ENCODE results near the gene GBX2. TPM values are rescaled to one million over a fixed set of nuclear protein-coding genes. Genes with fewer than 3 reads are reported as not detected.

Gene GBX2
- not detected for total RNA-seq

- Histone ChIP-seq H3K9me3 (no peaks in the 10 kb centered on the region), H3K4me1 (peaks cover 22 to 26% of the 10 kb centered on the region in 2 donors), H3K36me3 (no peaks in the 10 kb centered on the region), H3K27me3 (peaks cover 57% of the 10 kb centered on the region), H3K27ac (no peak within 1 kb of the TSS), H3K4me3 (peak within 1 kb of the TSS; percentile 58 to 65)
- intact Hi-C loops (cut with DNase I): no loop called here
- TF ChIP-seq, protein P1, sequence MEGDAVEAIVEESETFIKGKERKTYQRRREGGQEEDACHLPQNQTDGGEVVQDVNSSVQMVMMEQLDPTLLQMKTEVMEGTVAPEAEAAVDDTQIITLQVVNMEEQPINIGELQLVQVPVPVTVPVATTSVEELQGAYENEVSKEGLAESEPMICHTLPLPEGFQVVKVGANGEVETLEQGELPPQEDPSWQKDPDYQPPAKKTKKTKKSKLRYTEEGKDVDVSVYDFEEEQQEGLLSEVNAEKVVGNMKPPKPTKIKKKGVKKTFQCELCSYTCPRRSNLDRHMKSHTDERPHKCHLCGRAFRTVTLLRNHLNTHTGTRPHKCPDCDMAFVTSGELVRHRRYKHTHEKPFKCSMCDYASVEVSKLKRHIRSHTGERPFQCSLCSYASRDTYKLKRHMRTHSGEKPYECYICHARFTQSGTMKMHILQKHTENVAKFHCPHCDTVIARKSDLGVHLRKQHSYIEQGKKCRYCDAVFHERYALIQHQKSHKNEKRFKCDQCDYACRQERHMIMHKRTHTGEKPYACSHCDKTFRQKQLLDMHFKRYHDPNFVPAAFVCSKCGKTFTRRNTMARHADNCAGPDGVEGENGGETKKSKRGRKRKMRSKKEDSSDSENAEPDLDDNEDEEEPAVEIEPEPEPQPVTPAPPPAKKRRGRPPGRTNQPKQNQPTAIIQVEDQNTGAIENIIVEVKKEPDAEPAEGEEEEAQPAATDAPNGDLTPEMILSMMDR (IDR thresholded peaks at IDR 0.05): no peak
- DNase-seq (ENCODE audit: low spot score in 2 of 2): no peak
These were observed at the start of gene GBX2 for GRCh38 chr2:236168110-236169080. Gene GBX2 (minus strand): TSS chr2:236168386. CDS start chr2:236167971, 415 bp downstream.

GRCh38 chr2:236217926-236218325 lies 49.7 kb upstream of the GBX2 start:
- TF ChIP-seq, protein P1 (IDR thresholded peaks at IDR 0.05): no peak

DNA sequence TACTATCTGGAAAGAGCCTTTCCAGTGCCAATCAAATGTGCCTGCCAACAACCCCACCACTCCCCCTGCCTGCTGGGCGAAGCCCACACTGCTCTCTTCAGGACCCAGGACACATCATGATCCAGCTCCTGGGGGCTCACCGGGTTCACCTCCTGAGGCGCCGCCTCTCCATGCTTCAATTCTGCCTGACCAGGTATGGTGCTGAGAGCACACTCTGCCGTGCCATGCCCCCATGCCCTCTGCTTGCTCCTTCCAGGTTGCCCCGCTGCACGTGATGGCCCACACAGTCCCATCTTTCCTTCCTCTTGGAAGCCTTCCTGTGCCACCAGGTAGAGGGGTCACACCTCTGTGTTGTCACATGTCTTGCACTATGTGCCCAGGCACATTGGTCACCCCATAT lies 48.5 kb upstream of the GBX2 start:
- Histone ChIP-seq H3K9me3 (no peaks in the 10 kb centered on the region), H3K4me3 (no peak overlapping the region), H3K27ac (no peak overlapping the region), H3K4me1 (no peaks in the 10 kb centered on the region), H3K36me3 (no peaks in the 10 kb centered on the region), H3K27me3 (no peaks in the 10 kb centered on the region)
- no peak for DNase-seq (ENCODE audit: low spot score in 2 of 2)
- intact Hi-C loops (cut with DNase I): no loop called here
- TF ChIP-seq, protein P1 (IDR thresholded peaks at IDR 0.05): no peak

More at GRCh38 chr2:236217926-236218325, 49.7 kb upstream of the GBX2 start:
- Histone ChIP-seq H3K27ac (no peak overlapping the region), H3K36me3 (no peaks in the 10 kb centered on the region), H3K4me3 (no peak overlapping the region), H3K27me3 (no peaks in the 10 kb centered on the region), H3K4me1 (no peaks in the 10 kb centered on the region), H3K9me3 (no peaks in the 10 kb centered on the region)
- no peak for DNase-seq (ENCODE audit: low spot score in 2 of 2)
- intact Hi-C loops (cut with DNase I): no loop called here

GRCh38 chr2:236215761-236216333 lies 47.7 kb upstream of the GBX2 start:
- no peaks in the 10 kb centered on the region for H3K9me3 ChIP-seq
- no peaks in the 10 kb centered on the region for H3K27me3 ChIP-seq
- no peak overlapping the region for H3K27ac ChIP-seq
- TF ChIP-seq, protein P1 (IDR thresholded peaks at IDR 0.05): no peak
- DNase-seq (ENCODE audit: low spot score in 2 of 2): no peak
- H3K4me1 ChIP-seq: no peaks in the 10 kb centered on the region
- intact Hi-C loops (cut with DNase I): no loop called here
- H3K36me3 ChIP-seq: no peaks in the 10 kb centered on the region
- no peak overlapping the region for H3K4me3 ChIP-seq

- Histone ChIP-seq H3K36me3 (no peaks in the 10 kb centered on the region), H3K4me3 (no peak overlapping the region), H3K9me3 (no peaks in the 10 kb centered on the region), H3K27ac (no peak overlapping the region), H3K4me1 (no peaks in the 10 kb centered on the region), H3K27me3 (no peaks in the 10 kb centered on the region)
- TF ChIP-seq, protein P1 (IDR thresholded peaks at IDR 0.05): no peak
- DNase-seq (ENCODE audit: low spot score in 2 of 2): no peak
- intact Hi-C loops (cut with DNase I): no loop called here
These were observed 47.0 kb upstream of the GBX2 start for GRCh38 chr2:236215196-236215595.

Measured in ascending aorta (tissue), 2 donors.